Epithelial cell of prostate (primary cell): ENCODE results near the gene AHR.
A peak's percentile ranks its signal among the peaks of the same experiment; 100 is the strongest.
"Not testable (repeated sequence)": the region's sequence is repeated elsewhere in the genome, so short reads cannot be mapped to it uniquely, and the experiment has no call there.

ENCODE experiments used
- DNase-seq: peaks from one replicate; pipeline ENCODE4 v3.0.0-alpha.2; 2011; ENCODE audit warnings: low read depth, low spot score
- H3K27ac ChIP-seq: fragments of 450-650 bp; 2 replicates; pipeline ENCODE4 v1.5.1; 2017; ENCODE audit warnings: mild to moderate bottlenecking

The AHR gene

GRCh38 chr7:17333221-17333620 is 34.8 kb downstream of the AHR start:
- DNase-seq: no peak
- no peak overlapping the region for H3K27ac ChIP-seq

GRCh38 chr7:17336168-17336567 is 37.7 kb downstream of the AHR start:
- no peak overlapping the region for H3K27ac ChIP-seq
- DNase-seq: no peak

GRCh38 chr7:17339139-17339538 is 40.7 kb downstream of the AHR start:
- DNase-seq: no peak

GRCh38 chr7:17339952-17340351 is 41.5 kb downstream of the AHR start:
- no peak overlapping the region for H3K27ac ChIP-seq
- no peak for DNase-seq

More at GRCh38 chr7:17339139-17339538, 40.7 kb downstream of the AHR start:
- no peak overlapping the region for H3K27ac ChIP-seq

GRCh38 chr7:17340655-17341054 is 42.2 kb downstream of the AHR start:
- H3K27ac ChIP-seq: no peak overlapping the region
- DNase-seq: no peak

- H3K27ac ChIP-seq: no peak overlapping the region
- no peak for DNase-seq
Measured at GRCh38 chr7:17342756-17343155, 44.3 kb downstream of the AHR start.

GRCh38 chr7:17347401-17347800 is 48.9 kb downstream of the AHR start:
- no peak for DNase-seq
- H3K27ac ChIP-seq: no peak overlapping the region

GRCh38 chr7:17348932-17349331 is 50.5 kb downstream of the AHR start:
- not testable (repeated sequence) for DNase-seq, H3K27ac ChIP-seq

- DNase-seq: not testable (repeated sequence)
Measured at GRCh38 chr7:17350321-17350720, 51.9 kb downstream of the AHR start.

GRCh38 chr7:17353650-17354419 is 55.4 kb downstream of the AHR start:
- not testable (repeated sequence) for H3K27ac ChIP-seq, DNase-seq

More at GRCh38 chr7:17350321-17350720, 51.9 kb downstream of the AHR start:
- not testable (repeated sequence) for H3K27ac ChIP-seq

GRCh38 chr7:17354473-17354872 is 56.0 kb downstream of the AHR start:
- H3K27ac ChIP-seq: no peak overlapping the region
- DNase-seq: no peak

- H3K27ac ChIP-seq: no peak overlapping the region
- DNase-seq: no peak
Measured at GRCh38 chr7:17355050-17355449, 56.6 kb downstream of the AHR start.

GRCh38 chr7:17357952-17358351 is 59.5 kb downstream of the AHR start:
- DNase-seq: no peak
- H3K27ac ChIP-seq: no peak overlapping the region

GRCh38 chr7:17359610-17360009 is 61.2 kb downstream of the AHR start:
- no peak for DNase-seq
- no peak overlapping the region for H3K27ac ChIP-seq

- DNase-seq: no peak
- H3K27ac ChIP-seq: no peak overlapping the region
Measured at GRCh38 chr7:17362439-17363105, 64.1 kb downstream of the AHR start.

- DNase-seq: no peak
- no peak overlapping the region for H3K27ac ChIP-seq
Measured at GRCh38 chr7:17364671-17365070, 66.2 kb downstream of the AHR start.

GRCh38 chr7:17365775-17366174 is 67.3 kb downstream of the AHR start:
- no peak for DNase-seq
- H3K27ac ChIP-seq: no peak overlapping the region

GRCh38 chr7:17367502-17367901 is 69.0 kb downstream of the AHR start:
- no peak overlapping the region for H3K27ac ChIP-seq
- no peak for DNase-seq

- no peak for DNase-seq
- peak overlapping the region; percentile 73 for H3K27ac ChIP-seq
Measured at GRCh38 chr7:17368856-17369524, 70.5 kb downstream of the AHR start.

- peak overlapping the region; percentile 73 for H3K27ac ChIP-seq
- peak; percentile 52 for DNase-seq
Measured at GRCh38 chr7:17369691-17370426, 71.4 kb downstream of the AHR start.
